ENCODE measurements around the gene CDKN2AIP. TPM values are rescaled to one million over a fixed set of nuclear protein-coding genes. Genes with fewer than 3 reads are reported as not detected.
"Not testable (repeated sequence)": the region's sequence is repeated elsewhere in the genome, so short reads cannot be mapped to it uniquely, and the experiment has no call there.

CDKN2AIP gene
- total and polyA plus RNA-seq, 2 experiments from 2014 or later = 20.7 to 34.1 TPM

DNA sequence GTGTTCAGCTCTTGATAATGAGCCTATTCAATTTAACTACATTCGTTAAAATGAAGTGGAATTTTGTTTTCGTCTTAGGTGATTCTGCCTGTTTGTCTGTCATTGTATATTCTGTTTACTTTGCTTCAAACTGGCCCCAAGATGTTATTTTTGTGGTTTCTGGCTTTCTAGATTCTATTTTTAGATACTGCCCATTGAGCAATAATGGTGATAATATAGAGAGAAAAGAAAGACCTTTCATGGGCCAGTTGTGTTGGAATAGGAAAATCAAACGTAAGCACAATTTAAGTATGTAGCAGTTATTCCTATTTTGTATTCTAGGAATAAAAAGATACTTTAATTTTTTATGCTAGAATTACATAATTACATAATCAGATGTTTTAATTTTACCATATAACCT, 4.0 kb downstream of the CDKN2AIP start:
- TF ChIP-seq, protein P1, sequence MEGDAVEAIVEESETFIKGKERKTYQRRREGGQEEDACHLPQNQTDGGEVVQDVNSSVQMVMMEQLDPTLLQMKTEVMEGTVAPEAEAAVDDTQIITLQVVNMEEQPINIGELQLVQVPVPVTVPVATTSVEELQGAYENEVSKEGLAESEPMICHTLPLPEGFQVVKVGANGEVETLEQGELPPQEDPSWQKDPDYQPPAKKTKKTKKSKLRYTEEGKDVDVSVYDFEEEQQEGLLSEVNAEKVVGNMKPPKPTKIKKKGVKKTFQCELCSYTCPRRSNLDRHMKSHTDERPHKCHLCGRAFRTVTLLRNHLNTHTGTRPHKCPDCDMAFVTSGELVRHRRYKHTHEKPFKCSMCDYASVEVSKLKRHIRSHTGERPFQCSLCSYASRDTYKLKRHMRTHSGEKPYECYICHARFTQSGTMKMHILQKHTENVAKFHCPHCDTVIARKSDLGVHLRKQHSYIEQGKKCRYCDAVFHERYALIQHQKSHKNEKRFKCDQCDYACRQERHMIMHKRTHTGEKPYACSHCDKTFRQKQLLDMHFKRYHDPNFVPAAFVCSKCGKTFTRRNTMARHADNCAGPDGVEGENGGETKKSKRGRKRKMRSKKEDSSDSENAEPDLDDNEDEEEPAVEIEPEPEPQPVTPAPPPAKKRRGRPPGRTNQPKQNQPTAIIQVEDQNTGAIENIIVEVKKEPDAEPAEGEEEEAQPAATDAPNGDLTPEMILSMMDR (IDR thresholded peaks at IDR 0.05; ENCODE audit: low read depth, low read length) = no peak
- no peaks in the 10 kb centered on the region for H3K9me3 ChIP-seq (ENCODE audit: low read depth)
- H3K36me3 ChIP-seq = peaks cover 36% of the 10 kb centered on the region
- H3K27ac ChIP-seq = no peak overlapping the region
- H3K4me3 ChIP-seq = no peak overlapping the region
- peaks cover 16% of the 10 kb centered on the region for H3K4me1 ChIP-seq (ENCODE audit: low read depth)
- peak in 1 of 2 donors; percentile 25 for DNase-seq (ENCODE audit: low read depth in 1 of 2, low spot score in 1 of 2)
- no peaks in the 10 kb centered on the region for H3K27me3 ChIP-seq

DNA sequence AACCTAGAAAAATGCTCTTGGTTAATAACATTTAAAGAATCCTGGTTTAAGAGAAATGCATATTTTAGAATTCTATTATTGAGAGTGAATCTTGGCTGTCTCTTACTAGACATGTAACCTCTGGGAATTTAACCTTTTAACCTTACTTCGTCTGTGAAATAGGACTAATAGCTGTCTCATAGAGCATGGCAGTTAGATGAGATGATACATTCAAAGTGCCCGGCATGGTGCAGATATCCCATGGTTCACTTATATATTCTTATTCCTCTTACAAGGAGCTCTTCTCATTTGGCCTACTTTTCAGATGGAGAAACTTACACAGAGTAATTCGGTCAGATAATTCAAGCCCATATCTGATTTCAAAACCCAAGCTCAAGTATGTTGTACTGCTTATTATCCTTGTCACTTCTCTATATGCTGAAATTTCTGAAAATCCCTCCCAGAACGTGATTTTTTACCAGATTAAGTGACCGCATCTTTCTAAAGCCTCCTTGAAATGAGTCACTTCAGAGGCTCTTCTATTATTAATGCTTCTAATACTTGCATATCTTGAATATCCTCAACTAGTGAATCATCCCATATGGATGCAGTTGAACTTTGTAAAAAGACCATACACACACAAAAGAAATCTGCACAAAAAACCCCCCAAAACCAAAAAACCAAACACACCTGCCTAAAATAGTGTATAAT, 4.9 kb downstream of the CDKN2AIP start:
- H3K36me3 ChIP-seq = peaks cover 36% of the 10 kb centered on the region

DNA sequence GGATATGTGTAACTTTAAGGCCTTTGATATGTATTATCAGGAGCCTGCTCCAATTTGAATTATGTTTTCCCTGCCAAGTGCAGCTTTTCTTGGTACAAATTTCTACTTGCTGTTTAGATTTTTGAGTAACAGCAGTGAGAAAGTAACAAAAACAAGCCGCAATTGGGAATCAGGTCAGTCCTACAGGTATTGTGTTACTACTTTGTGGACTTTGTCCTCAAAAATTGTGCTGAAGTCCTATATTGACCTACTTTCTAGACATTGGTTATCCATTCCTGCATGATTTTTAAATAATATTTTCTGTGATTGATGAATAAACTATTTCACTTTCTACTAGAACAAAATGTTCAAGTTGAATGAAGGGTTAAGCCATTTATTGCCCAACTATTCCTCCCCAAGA, 5.7 kb downstream of the CDKN2AIP start:
- Histone ChIP-seq H3K36me3 (peaks cover 36% of the 10 kb centered on the region), H3K27ac (no peak overlapping the region)

More for the DNA sequence above, 4.9 kb downstream of the CDKN2AIP start:
- H3K9me3 ChIP-seq (ENCODE audit: low read depth) = no peaks in the 10 kb centered on the region
- H3K27ac ChIP-seq = no peak overlapping the region
- H3K4me3 ChIP-seq = no peak overlapping the region
- peaks cover 14% of the 10 kb centered on the region for H3K4me1 ChIP-seq (ENCODE audit: low read depth)
- no peaks in the 10 kb centered on the region for H3K27me3 ChIP-seq
- TF ChIP-seq, protein P1 (IDR thresholded peaks at IDR 0.05; ENCODE audit: low read depth, low read length) = no peak
- peak in 1 of 2 donors; percentile 83 for DNase-seq (ENCODE audit: low read depth in 1 of 2, low spot score in 1 of 2)

DNA sequence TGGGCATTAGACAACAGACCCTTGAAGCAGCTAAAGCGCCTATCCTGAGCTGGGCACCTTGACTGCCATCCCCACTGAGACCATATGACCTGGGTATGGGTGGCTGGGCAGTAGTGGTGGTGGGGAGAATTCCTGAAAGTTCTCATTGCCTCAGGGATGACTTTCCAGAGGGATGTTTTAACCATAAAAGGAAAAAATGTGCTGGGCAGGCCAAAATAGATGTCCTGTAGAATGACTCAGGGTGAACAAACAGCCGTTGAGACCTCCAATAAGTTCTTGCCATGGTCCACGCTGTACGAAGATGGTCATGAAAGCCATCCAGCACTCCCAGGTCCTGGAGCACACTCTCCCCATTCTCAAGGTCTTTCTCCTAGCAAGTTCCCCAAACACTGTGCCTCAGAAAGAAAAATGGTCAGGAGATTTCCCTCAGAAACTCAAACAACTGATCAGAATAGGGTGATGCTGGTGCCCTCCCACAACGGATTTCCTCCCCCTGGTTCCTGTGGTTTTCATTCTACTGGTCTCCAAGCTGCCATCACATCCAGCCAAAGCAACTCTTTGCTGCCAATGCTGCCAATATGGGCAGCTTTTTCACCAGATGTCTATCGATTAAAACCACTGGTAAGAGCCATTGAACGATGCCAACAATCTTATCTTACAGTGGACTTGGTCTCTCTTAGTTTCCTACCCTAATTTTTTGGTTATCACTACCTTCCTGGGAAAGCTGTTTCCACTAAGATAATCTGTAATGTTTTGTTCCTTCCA, 11.2 kb downstream of the CDKN2AIP start:
- H3K27me3 ChIP-seq = no peaks in the 10 kb centered on the region
- H3K36me3 ChIP-seq = no peaks in the 10 kb centered on the region
- H3K27ac ChIP-seq = no peak overlapping the region
- DNase-seq (ENCODE audit: low read depth in 1 of 2, low spot score in 1 of 2) = no peak
- TF ChIP-seq, protein P1 (IDR thresholded peaks at IDR 0.05; ENCODE audit: low read depth, low read length) = no peak
- H3K4me1 ChIP-seq (ENCODE audit: low read depth) = no peaks in the 10 kb centered on the region
- no peaks in the 10 kb centered on the region for H3K9me3 ChIP-seq (ENCODE audit: low read depth)
- H3K4me3 ChIP-seq = no peak overlapping the region

More for the DNA sequence above, 5.7 kb downstream of the CDKN2AIP start:
- H3K4me1 ChIP-seq (ENCODE audit: low read depth) = peaks cover 14% of the 10 kb centered on the region
- no peaks in the 10 kb centered on the region for H3K27me3 ChIP-seq
- no peaks in the 10 kb centered on the region for H3K9me3 ChIP-seq (ENCODE audit: low read depth)
- no peak overlapping the region for H3K4me3 ChIP-seq
- no peak for DNase-seq (ENCODE audit: low read depth in 1 of 2, low spot score in 1 of 2)
- TF ChIP-seq, protein P1 (IDR thresholded peaks at IDR 0.05; ENCODE audit: low read depth, low read length) = no peak

DNA sequence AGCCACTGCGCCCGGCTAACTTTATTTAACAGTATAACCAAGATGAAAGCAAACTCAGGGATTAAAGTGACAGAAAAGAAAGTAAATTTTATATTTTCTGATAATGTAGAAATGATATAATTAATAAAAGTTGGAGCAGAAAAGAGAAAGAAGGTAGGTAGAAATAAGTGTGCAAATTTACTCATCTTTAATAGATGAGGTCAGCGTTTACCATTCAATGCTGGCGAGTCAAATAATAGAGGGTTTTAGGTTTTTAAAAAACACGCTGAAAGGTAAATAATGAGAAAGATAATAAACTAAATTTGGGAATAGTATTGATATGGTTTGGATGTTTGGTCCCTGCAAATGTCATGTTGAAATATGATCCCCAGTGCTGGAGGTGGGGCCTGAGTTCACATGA, 13.6 kb downstream of the CDKN2AIP start:
- TF ChIP-seq, protein P1 (IDR thresholded peaks at IDR 0.05; ENCODE audit: low read depth, low read length) = no peak
- Histone ChIP-seq H3K9me3 (ENCODE audit: low read depth) (no peaks in the 10 kb centered on the region), H3K36me3 (no peaks in the 10 kb centered on the region), H3K4me3 (no peak overlapping the region), H3K4me1 (ENCODE audit: low read depth) (no peaks in the 10 kb centered on the region), H3K27me3 (no peaks in the 10 kb centered on the region), H3K27ac (no peak overlapping the region)
- DNase-seq (ENCODE audit: low read depth in 1 of 2, low spot score in 1 of 2) = no peak

DNA sequence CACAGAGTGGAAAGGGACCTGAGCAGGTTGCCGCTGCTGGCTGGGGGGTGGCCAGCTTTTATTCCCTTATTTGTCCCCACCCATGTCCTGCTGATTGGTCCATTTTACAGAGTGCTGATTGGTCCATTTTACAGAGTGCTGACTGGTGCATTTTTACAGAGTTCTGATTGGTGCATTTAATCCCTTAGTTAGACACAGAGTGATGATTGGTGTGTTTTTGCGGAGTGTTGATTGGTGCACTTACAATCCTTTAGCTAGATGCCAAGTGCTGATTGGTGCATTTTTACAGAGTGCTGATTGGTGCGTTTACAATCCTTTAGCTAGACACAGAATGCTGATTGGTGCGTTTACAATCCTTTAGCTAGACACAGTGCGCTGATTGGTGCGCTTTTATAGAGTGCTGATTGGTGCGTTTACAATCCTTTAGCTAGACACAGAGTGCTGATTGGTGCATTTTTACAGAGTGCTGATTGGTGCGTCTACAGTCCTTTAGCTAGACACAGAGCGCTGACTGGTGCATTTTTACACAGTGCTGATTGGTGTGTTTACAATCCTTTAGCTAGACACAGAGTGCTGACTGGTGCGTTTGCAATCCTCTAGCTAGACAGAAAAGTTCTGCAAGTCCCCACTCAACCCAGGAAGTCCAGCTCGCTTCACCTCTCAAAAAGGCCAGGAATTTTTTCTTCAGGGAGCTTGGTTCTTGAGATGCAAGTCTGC, 19.6 kb downstream of the CDKN2AIP start:
- not testable (repeated sequence) for H3K27ac ChIP-seq

DNA sequence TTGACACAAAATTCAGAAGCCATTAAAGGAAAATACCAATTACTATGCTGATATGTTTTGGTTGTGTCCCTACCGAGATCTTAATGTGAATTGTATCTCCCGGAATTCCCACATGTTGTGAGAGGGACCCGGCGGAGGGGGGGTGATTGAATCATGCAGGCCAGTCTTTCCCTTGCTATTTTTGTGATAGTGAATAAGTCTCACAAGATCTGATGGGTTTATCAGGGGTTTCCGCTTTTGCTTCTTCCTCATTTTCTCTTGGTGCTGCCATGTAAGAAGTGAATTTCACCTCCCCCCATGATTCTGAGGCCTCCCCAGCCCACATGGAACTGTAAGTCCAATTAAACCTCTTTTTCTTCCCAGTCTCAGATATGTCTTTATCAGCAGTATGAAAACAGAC, 21.4 kb downstream of the CDKN2AIP start:
- H3K27me3 ChIP-seq = not testable (repeated sequence)

More for the DNA sequence above, 19.6 kb downstream of the CDKN2AIP start:
- not testable (repeated sequence) for H3K36me3 ChIP-seq; H3K4me1 ChIP-seq (ENCODE audit: low read depth); H3K9me3 ChIP-seq (ENCODE audit: low read depth); DNase-seq (ENCODE audit: low read depth in 1 of 2, low spot score in 1 of 2); H3K27me3 ChIP-seq; H3K4me3 ChIP-seq

More for the DNA sequence above, 21.4 kb downstream of the CDKN2AIP start:
- DNase-seq (ENCODE audit: low read depth in 1 of 2, low spot score in 1 of 2); H3K9me3 ChIP-seq (ENCODE audit: low read depth); H3K4me3 ChIP-seq; H3K27ac ChIP-seq; H3K4me1 ChIP-seq (ENCODE audit: low read depth); H3K36me3 ChIP-seq: not testable (repeated sequence)
